Hematopoietic multipotent progenitor cell treated with erythropoietin and hydrocortisone succinate and interleukin-3 and kit ligand, for 15 days (in vitro differentiated cells): Measurements from ENCODE around the gene CAPZB.

Experiments
- DNase-seq: peaks from one replicate; pipeline ENCODE4 v3.0.0-alpha.2; 2015; ENCODE audit warnings: low spot score

Gene CAPZB

DNA sequence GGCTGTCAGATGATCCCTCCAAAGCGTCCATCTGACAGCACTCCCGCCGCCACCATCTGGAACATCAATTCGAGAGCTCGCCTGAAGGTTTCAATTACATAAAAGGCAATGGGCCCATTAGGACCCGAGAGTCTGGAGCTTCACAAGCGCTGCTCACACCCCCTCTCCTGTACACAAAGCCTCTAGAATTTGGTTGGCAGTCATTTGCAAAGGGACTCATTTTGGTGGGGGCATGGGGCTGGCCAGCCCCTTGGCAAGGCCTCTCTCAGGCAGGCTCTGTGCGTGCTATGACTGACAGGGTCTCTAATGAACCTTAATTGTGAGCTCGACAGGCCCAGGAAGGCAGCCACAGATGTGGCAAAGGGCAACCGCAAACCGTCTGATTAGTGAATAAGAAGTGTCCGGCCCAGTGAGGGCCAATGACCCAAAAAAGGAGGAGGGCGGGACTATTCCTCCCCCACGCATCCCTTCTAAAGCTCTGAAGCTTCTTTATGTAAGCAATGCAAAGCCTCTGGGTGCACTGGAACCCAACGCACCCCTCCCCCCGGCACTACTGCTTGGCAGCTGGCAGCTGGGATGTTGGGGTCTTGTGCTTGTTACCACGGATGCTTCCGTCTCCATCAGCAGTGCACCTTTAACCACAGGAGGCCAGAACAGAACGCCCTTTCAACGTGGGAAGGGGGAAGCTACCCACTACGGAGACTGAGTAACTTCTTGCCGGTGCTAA lies 79.4 kb downstream of the CAPZB start:
- DNase-seq, result no peak

DNA sequence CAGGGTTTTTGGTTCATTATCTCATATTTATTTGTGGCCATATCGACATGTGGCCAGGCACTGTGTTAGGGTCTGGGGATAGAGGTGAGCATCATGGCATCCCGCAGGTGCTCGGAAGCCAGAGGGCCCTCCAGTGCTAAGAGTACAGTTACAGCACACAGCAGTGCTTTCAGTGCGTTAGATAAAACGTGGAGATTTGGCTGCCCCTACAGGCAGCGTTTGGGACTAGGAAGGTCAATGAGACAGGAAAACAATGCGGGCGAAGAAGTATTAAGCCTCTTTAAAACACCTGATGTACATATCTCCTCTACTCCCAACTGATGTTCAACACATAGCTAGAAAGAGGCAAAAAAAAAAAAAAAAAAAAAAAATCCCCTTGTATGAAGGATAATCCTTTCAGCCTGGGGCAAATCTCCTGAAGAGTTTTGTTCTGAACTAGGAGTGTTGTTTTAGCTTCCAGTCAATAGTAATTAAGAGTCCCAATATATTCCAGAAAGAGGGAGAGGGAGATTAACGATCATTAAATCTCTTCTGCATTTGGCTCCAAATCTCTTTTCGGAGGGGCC lies 80.1 kb downstream of the CAPZB start:
- DNase-seq, result no peak

DNA sequence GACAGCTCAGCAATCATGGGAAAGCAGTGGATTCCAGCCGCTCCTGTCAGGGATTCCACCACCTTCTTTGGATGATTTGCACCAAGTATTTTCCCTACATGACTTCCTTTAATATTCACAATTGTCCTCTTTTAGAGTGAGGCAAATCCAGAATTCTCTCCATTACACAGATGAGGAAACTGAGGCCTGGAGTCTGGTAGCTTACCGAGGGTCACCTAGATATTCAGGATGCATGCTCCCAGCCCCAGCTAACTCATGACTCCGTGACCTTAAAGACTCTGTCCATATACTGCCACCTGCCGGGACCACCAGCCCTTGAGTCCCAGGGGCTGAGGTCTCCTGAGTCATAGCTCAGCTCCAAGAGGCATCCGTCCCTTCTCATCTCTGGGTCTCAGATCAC lies 80.6 kb downstream of the CAPZB start:
- no peak for DNase-seq

DNA sequence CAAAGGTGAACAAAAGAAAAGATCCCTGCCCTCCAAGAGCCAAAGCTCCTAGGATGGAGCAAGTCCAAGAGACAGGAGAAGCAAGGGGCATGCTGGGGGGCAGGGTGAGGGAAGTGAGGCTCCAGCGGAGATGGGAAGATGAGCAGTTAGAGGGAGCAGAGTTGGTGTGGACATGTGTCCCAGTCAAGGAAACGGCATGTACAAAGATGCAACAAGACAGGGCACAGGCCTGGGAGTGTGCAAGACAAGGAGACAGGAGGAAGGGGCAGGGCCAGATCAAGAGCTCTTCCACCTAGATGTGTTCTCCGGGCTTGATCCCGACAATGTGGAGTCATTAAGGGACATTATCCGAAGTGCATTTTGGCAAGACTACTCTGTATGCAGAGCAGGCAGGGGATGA lies 82.1 kb downstream of the CAPZB start:
- DNase-seq, result no peak

DNA sequence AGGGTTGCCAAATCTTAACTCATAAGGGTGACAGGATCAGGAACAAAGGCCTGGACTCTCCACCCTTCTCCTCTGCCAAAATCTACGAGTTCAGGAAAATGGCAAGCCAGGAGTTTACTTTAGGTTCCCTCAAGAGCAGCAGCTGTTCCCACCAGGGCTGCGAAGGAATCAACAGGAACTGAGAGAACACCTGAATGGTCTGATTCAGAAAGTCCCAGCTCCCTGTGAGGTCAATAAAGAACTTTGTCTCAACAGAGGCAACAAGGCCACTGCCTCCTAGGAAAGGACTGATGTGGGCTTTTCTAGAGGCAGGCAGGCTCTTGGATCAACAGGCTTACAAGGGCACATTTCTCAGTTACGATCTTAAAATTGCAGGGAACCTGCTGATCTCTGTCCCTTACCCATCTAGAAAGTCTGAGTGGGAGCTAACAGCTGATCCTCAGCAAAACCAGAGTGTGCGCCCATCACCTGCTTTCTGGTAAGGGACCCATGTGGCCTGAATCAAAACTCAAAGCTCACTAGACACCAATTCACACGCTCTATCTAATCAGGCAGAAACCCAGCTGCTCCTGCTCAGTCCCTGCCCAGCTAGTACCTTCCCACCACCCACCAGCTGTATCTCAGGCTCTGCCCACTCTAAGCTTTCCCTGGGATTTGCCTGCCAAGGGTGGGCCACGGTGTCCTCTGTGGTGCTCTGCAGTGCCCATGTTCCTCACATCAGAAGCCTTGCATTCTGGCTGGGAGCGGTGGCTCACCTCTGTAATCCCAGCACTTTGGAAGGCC lies 83.1 kb downstream of the CAPZB start:
- DNase-seq, result no peak

DNA sequence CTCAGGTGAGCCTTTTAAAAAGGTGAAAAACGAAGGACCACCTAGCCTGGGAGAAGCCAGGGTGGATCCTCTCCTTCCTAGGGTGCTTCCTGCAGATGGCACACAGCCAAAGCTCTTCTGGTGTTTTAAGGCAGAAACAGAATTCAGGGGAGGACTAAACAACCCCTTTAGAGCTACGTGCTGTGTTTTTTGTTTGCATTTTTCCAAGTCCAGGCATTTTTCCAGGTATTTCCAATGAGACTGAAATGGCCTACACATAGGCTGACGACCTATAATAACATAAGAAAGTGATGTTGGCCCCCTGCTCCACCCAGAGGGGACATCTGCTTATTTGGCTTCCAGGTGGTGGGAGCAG lies 83.8 kb downstream of the CAPZB start:
- DNase-seq, result no peak

DNA sequence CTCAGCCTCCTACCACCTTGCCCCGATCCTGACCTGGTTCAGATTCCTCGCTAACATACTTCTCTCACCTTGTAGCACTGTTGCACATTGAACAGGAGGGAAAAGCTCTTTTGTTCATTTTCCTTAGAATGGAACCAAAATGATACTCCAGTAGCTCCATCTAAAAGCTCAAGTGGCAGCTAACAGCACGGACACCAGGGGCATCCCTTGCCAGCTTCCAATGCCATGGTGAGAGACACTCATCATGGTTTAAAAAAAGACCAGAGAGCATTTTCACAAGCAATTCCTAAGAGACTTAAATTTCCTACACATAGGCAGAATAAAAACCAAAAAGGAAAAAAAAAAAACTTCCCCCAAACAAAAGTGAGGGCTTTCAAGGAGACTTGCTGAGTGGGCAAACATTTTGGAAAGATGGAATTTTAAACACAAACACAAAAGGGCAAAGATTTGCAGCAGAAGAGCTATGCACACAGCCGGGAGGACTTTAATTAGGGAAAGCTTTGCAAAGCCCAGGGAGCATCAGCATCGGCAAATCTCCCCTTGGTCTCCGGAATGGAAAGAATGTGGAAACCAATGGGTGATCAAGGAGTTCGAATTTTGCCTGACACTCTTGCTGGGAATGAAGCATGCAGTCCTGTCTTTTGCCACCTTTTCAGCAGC lies 84.3 kb downstream of the CAPZB start:
- DNase-seq, result no peak

DNA sequence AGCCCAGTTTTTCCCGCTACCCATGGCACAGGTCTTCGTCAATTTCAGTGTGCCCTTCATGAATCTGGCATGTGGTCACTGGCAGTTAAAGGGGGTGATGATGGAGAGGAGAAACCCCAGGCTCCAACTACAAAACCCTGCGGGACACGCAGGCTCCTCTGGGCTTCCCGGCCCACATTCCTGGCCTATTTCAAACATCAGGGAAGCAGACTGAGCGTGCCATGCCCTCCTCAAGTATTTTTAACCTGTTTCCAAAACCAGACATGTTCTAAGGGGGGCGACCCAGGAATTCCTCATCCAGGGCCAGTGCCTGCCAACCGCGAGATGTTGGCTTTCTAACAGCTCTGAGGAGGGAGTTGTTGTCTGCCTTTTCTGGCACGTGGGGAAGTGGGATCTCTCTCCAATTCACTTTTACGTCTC lies 85.1 kb downstream of the CAPZB start:
- DNase-seq, result no peak

DNA sequence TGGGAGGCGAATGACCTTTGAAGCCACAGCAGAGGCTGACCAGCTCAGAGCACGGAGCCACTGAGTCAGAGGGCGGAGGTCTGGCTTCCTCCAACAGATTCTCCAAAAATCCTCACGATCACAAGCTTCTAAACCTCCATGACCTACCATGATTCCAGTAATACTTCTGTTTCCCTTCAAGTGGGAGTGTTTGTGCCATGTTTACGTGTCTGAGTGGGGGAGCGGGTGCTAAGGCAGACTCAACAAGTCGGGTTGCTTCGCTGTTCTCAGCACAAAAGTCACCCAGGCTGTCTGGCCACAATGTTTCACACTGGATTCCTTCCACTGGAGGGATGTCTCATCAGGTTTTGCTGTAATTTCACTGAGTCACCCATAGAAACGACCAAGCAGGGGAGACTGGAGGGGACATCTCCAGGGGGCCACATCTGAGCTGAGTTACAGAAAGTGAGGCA lies 87.0 kb downstream of the CAPZB start:
- no peak for DNase-seq

DNA sequence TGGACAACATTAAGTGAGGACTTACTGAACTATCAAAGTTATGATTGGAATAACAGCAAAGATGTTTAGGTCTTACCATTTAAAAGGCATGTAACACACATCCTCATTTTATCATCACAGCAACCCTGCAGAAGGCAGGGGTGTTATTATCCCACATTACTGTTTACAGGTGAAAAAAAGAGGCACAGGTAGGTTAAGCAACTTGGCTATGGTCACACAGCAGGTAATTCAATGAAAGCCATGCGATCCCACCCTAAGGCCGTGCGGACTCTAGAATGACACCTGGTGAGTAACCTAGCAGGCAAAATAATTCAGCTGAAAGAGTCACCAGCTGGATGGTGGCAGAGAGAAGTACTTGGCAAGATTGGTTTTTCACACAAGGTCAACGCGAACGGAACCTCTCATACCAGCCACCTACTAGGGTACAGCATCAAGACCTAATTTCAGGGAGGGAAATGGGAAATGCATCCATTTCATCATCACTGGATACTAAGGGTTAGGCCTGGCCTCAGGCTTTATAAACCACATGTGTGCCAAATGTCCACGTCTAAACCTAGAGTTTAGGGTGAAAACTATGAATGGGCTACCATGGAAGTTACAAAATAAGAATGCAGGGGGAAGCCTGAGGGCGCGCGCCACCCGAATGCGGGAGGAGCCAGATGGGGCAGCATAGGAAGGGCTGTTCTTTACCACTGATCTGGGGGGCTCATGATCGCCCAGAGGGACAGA lies 88.0 kb downstream of the CAPZB start:
- DNase-seq, result no peak

DNA sequence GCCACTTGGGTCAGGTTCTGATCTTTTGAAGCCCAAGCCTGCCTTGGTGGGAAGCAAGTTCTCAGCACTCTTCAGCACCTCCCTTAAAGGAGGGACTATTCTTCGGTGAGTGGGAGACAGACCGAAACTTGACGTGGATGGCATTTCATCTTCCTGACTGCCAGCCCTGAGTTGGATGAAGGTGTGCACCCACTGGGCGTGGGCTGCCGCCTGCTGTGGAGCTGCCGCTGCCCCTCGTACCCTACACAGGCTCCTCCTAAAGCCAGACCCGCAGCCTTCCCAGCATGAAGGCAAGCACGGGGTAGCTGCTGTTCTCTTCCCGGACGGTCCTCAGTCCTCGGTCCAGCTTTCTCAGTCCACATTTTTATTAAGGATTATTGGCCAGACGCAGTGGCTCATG lies 89.1 kb downstream of the CAPZB start:
- no peak for DNase-seq

DNA sequence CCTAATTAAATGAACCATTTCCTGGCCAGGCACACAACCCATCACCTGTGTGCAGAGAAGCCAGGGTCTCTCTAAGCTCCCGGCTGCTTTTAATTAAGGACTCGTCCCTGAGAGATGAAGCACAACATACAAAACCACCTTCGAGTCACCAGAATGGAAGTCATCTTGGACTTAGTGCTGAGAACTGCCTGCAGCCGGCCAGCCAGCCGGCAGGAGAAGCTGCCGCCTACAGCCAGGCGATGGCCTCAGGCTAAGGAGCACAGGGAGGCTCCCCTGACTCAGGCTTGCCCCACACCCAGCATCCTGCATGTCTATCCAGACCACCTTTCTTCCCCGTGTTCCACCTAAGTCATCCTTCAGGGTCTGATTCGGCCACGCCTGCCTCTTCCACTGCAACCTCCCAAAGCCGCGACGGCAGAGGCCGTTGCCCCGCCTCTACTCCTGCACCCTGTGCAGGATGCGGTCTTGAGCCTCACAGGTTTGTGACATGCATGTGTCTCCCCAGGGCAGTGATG lies 89.6 kb downstream of the CAPZB start:
- no peak for DNase-seq

DNA sequence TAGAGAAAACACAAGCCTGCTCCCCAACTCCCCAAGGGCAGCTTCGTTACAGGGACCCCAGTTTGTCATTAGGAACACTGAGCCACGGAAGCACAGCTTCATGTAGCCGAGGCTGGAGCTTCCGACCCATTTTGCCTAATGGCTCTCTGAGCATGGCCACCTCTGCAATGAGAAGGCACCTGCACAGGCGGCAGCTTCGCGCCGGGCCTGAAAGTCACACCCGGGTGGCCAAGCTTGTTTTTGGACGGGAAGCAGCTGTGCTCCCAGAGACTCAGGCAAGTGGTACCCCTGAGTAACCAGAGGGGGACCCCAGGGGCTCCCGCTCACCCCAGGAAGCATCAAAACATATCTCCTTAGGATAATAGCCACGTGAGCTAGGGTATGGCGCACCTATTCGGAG lies 92.3 kb downstream of the CAPZB start:
- no peak for DNase-seq

DNA sequence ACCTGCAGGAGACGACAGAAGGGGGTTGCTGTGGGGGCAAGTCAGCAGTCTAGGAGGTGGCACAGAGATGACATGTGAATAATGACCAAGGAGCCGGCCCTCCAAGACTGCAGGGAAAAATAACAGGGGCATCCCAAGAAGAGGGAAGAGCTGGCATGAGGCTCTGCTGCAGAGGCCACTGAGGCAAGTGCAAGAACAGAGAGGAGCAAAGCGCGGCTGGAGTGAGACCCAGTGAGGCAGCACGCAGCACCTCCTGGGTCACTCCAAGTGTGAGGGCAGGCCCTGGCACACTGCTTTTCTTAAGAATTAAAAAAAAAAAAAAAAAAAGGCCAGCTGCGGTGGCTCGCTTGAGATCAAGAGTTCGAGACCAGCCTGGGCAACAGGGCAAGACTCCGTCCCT lies 93.1 kb downstream of the CAPZB start:
- no peak for DNase-seq

DNA sequence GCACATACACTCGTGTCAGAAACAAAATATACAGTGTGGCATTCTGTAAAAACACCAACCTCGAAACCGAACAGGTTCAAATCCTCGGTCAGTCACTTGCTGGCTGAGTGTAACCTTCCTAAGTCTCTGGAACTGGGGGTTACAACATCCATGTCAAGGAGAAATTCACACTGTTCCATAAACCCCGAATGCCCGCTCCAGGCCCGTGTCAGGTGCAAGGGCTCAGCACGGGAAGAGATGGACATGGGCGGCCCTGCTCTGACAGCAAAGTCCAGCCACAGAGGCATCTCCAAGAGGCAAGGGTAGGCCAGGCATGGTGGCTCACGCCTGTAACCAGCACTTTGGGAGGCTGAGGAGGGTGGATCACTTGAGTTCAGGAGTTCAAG lies 93.8 kb downstream of the CAPZB start:
- no peak for DNase-seq

DNA sequence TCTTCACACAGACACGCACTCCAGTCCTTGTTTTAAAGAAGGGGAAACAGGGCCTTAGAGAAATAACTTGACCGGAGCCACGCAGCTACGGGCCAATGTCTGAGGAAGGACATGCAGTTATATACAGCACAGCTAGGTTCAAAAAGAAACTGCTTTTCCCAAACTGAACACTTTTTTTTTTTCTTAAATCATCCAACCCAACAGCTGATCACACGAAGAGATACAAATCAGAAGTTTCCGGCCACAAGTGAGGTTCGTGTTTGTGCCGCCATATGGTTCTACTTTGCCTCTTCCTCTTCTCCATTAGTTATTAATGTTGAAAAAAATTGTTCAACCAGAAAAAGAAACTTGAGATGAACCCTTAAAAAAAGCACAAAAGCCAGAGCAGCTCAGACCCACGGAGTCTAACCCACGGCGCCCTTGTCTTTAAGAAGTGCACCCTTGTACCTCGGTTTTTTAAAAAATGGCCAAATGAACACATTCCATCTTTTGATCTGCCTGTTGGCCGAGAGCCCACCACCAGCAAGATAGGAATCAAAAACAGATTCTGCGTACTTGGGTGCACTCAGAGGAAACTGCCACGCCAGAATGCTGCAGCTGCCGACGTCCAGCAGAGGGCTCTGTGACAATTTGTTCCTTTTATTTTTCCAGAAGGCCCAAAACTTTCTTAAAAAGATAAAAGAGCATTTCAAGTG lies 94.3 kb downstream of the CAPZB start:
- peak; percentile 54 for DNase-seq

DNA sequence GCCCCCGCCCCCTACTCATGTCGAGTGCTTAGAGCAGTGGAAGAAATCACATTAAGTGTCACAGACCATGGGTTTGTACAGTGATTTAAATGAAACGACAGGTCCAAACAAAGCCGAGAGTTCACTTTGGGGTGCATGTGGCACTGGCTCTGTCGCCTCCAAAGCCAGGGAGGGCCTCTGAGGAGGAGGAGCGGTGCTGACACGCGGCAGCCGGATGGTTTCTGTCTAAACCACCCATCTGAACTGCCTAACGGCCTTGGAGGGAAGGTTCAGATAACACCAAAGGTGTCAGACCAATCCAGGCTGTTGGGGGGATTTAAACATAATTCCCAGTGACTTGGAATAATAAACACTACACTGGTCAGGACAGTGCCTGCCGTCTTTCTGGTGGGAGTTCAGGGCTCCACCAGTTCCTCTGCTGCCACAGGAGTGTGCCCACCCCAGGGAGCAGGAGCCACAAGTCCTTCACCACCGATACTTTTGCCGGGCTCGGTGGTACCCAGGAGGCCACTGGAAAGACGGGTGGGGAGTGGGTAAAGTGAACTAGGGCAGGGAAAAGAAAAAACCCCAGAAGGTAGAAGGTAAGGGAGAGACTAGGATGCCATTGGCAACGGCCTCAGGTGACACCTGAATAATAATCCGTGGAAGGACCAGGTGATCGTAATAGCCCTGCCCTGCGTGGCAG lies 95.0 kb downstream of the CAPZB start:
- DNase-seq, result no peak

DNA sequence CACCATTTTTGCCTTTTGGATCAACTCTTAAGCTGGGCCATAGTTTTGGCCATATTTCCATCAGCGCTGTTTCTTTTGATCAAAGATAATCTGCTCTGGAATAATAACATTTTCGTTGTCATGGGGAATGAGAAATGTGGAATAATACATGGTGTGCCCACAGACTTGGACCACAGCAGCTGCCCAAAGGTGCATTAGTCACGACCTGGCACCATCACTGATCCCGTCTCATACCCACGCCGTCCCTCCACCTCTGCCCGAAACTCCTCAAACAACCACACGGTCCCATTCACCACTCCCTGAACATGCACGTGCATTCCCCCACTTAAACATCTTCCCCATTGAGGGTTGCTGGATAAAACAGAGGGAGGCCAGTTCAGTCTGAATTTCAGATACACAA lies 96.4 kb downstream of the CAPZB start:
- DNase-seq, result no peak

DNA sequence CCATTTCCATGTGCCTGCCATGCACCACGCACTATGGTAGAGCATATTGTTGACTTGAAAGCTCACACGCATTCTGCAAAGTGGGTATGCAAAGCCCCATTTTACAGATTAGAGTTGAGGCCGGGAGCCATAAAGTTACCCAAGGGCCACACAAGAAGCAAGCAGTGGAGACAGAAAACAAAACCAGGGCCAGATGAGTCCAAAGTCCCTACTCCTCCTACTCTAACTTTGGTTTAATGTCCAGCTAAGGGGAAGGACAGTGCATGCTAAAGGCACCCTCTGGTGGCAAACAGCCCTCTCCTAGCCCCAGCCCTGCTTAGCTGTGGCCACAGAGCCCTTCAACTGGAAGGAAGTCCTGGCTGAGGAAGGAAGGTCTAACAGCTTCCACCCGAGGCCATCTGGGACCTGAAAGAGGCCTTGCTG lies 98.3 kb downstream of the CAPZB start:
- DNase-seq, result no peak

DNA sequence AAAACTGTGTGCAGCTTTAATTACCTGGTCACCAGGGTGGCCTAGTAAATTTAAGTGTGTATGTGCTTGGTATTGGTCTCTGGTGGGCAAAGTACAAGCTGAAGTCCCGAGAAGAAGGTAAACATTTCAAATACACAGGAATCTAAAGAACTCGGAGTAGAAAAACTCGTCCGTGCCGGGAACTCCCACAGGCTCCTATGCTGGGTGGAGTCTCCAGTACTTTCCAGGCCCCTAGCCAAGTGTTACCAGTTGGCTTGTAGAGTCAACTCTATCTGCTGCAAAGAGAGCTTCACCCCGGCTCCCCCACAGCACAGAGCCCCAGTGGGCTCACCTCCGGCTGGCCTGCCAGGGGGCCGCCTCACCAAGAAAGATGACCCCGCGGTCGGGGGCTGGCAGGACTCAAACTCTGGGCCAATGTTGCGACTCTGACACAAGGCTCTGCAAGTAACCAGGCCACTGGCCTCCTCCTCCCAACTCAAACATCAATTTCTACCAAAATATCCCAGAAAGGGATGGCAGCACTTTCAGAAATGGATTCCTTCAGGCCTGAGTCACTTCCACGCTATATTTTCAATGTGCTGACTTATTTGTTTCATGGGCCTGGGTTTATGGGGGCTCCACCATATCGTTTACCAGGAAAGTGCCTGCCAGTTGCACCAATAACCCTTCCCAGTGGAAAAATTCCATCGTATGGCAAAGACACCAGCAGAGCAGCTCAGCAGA lies 99.3 kb downstream of the CAPZB start:
- no peak for DNase-seq
